CD14-positive monocyte (primary cell): Measurements from ENCODE around the gene FANCG. TPM values are rescaled to one million over a fixed set of nuclear protein-coding genes. Genes with fewer than 3 reads are reported as not detected.
A peak's percentile ranks its signal among the peaks of the same experiment; 100 is the strongest.

Experiments
- DNase-seq, 3 donors: peaks; one replicate each; pipeline ENCODE4 v3.0.0-alpha.2; 2011 to 2022
- H2AFZ ChIP-seq: 2 replicates; pipeline ENCODE4 v1.6.0; 2012; ENCODE audit warnings: mild to moderate bottlenecking, low read depth, low read length, inconsistent platforms; ENCODE audit not compliant: insufficient read depth, poor library complexity, severe bottlenecking
- H3K27ac ChIP-seq, 2 donors: 1 replicate in 1 of 2; 2 replicates in 1 of 2; pipeline ENCODE4 v1.5.1; 2012 to 2013; ENCODE audit warnings: low read length in 2 of 2, control low read depth in 1 of 2, inconsistent platforms in 1 of 2, low read depth in 1 of 2, mild to moderate bottlenecking in 1 of 2
- H3K27me3 ChIP-seq, 2 donors: one replicate each; pipeline versions ENCODE4 v1.6.0 to v1.6.1; 2011 to 2013; ENCODE audit warnings: low read length in 2 of 2; ENCODE audit not compliant: control insufficient read depth in 2 of 2, insufficient read depth in 2 of 2
- H3K36me3 ChIP-seq, 2 donors: replicated peaks in 1 of 2; 1 replicate in 1 of 2; 2 replicates in 1 of 2; pipeline versions ENCODE4 v1.5.1 to v1.6.1; 2012 to 2013; ENCODE audit warnings: low read length in 2 of 2, control low read depth in 1 of 2, inconsistent platforms in 1 of 2, mild to moderate bottlenecking in 1 of 2; ENCODE audit not compliant: insufficient read depth in 2 of 2, control insufficient read depth in 1 of 2
- H3K4me1 ChIP-seq, 2 donors: 1 replicate in 1 of 2; 2 replicates in 1 of 2; pipeline versions ENCODE4 v1.5.1 to v1.6.1; 2012 to 2013; ENCODE audit warnings: low read length in 2 of 2, control low read depth in 1 of 2, inconsistent platforms in 1 of 2, mild to moderate bottlenecking in 1 of 2, moderate library complexity in 1 of 2; ENCODE audit not compliant: insufficient read depth in 2 of 2, control insufficient read depth in 1 of 2
- H3K4me2 ChIP-seq: replicated peaks from 2 replicates; pipeline ENCODE3; 2012; ENCODE audit warnings: low read length, moderate library complexity, mild to moderate bottlenecking; ENCODE audit not compliant: poor library complexity, severe bottlenecking; ENCODE audit errors: extremely low read depth
- H3K4me3 ChIP-seq, 3 experiments: fragments of 200-600 bp in 1 of 3; sonication (generic) in 1 of 3; replicated peaks in 1 of 3; 1 replicate in 2 of 3; 2 replicates in 1 of 3; pipeline ENCODE4 v1.5.1; 2011 to 2013; ENCODE audit warnings: low read length in 3 of 3, mild to moderate bottlenecking in 3 of 3, control low read depth in 2 of 3, low read depth in 2 of 3, inconsistent platforms in 1 of 3, moderate library complexity in 1 of 3
- H3K79me2 ChIP-seq: 2 replicates; pipeline ENCODE4 v1.6.0; 2012; ENCODE audit warnings: mild to moderate bottlenecking, control low read depth, inconsistent platforms, low read length, moderate library complexity; ENCODE audit not compliant: insufficient read depth
- H3K9ac ChIP-seq: 2 replicates; pipeline ENCODE4 v1.6.0; 2017; ENCODE audit warnings: low read length, mild to moderate bottlenecking; ENCODE audit not compliant: insufficient read depth, poor library complexity, severe bottlenecking
- H3K9me3 ChIP-seq, 2 donors: replicated peaks in 1 of 2; 1 replicate in 1 of 2; 2 replicates in 1 of 2; pipeline versions ENCODE4 v1.5.1 to v1.6.1; 2012 to 2013; ENCODE audit warnings: low read length in 2 of 2, control low read depth in 1 of 2; ENCODE audit not compliant: control insufficient read depth in 1 of 2, insufficient read depth in 1 of 2
- H4K20me1 ChIP-seq: 2 replicates; pipeline ENCODE4 v1.6.0; 2012; ENCODE audit warnings: mild to moderate bottlenecking, low read length, control low read depth, moderate library complexity; ENCODE audit not compliant: insufficient read depth
- H3K27ac Mint-ChIP-seq, 7 donors: one replicate each; pipeline ENCODE4 v1.8.0; 2020; ENCODE audit warnings: mild to moderate bottlenecking in 7 of 7, mixed read lengths in 7 of 7, moderate library complexity in 6 of 7, inconsistent platforms in 2 of 7
- H3K27me3 Mint-ChIP-seq, 3 donors: one replicate each; pipeline ENCODE4 v1.8.0; 2021 to 2022; ENCODE audit warnings: low read depth in 3 of 3, mild to moderate bottlenecking in 3 of 3, mixed read lengths in 3 of 3, moderate library complexity in 3 of 3, inconsistent platforms in 1 of 3
- H3K36me3 Mint-ChIP-seq, 2 donors: one replicate each; pipeline ENCODE4 v1.8.0; 2020; ENCODE audit warnings: mixed read lengths in 2 of 2, inconsistent platforms in 1 of 2, mild to moderate bottlenecking in 1 of 2
- H3K4me1 Mint-ChIP-seq: one replicate; pipeline ENCODE4 v1.8.0; 2020; ENCODE audit warnings: mild to moderate bottlenecking, mixed read lengths
- H3K4me3 Mint-ChIP-seq, 2 donors: one replicate each; pipeline ENCODE4 v1.8.0; 2020; ENCODE audit warnings: mild to moderate bottlenecking in 2 of 2, mixed read lengths in 2 of 2, moderate library complexity in 1 of 2
- H3K9me3 Mint-ChIP-seq, 7 donors: one replicate each; pipeline ENCODE4 v1.8.0; 2020 to 2022; ENCODE audit warnings: mixed read lengths in 7 of 7, mild to moderate bottlenecking in 6 of 7, moderate library complexity in 6 of 7, inconsistent platforms in 2 of 7
- WGBS: methylation state at CpG from one replicate; pipeline ENCODE4 v1.1.5; 2013; ENCODE audit warnings: missing lambda C conversion rate; ENCODE audit not compliant: insufficient coverage; 5-methylcytosine and 5-hydroxymethylcytosine counted together
- intact Hi-C, 2 donors: fragments of 100-400 bp; cut with micrococcal nuclease; formaldehyde crosslinking; loops; one replicate each; pipeline versions ENCODE4 v1.15.0 to v1.15.1; 2023
- polyA plus RNA-seq, 3 donors: library from polyadenylated mRNA; depleted of rRNA in 1 of 3; unstranded in 2 of 3; stranded (reverse) in 1 of 3; fragments of 300-500 nt in 2 of 3; fragments of >200 nt in 1 of 3; fragmentation: Illumina TruSeq in 2 of 3; gene quantifications; 1 replicate in 2 of 3; 2 replicates in 1 of 3; pipeline ENCODE4 v1.2.3, GENCODE V29; 2012 to 2021
- TF ChIP-seq, protein P1 (sequence below): fragments of 200-600 bp; IDR thresholded peaks from one replicate; pipeline ENCODE4 v1.8.0; 2022; ENCODE audit warnings: antibody characterized with exemption, mild to moderate bottlenecking

FANCG gene
- polyA plus RNA-seq, 3 donors = 2.0 to 7.0 (median 2.5) TPM

DNA sequence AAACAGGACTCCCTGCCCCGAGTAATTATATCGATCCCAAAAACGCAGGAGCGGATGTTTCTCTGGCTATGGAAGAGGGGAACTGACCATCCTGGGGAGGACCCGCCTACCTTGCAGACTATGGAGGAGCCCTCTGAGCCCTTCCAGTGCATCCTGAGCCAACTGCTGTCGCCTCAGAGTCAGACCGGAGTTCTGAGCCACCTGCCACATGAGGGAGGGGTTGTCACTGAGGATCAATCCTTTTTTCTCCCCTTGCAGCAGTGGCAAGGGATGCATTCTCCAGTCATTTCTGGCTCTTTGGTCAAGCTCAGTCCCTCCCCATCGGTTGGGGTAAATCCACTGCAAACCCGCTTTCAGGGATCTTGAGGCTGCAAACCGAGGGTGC is 709 bp downstream of the FANCG start:
- no peaks in the 10 kb centered on the region for H3K27me3 ChIP-seq
- Mint-ChIP-seq H3K4me1 (peaks cover 25% of the 10 kb centered on the region), H3K27me3 (peaks cover 0 to 1% (median 0%) of the 10 kb centered on the region in 3 donors), H3K9me3 (no peaks in the 10 kb centered on the region), H3K4me3 (peak overlapping the region; percentile 87 to 97), H3K36me3 (peaks cover 4 to 13% of the 10 kb centered on the region in 2 donors), H3K27ac (peak overlapping the region in 6 of 7 donors; percentile 60 to 94 (median 78))
- TF ChIP-seq, protein P1, sequence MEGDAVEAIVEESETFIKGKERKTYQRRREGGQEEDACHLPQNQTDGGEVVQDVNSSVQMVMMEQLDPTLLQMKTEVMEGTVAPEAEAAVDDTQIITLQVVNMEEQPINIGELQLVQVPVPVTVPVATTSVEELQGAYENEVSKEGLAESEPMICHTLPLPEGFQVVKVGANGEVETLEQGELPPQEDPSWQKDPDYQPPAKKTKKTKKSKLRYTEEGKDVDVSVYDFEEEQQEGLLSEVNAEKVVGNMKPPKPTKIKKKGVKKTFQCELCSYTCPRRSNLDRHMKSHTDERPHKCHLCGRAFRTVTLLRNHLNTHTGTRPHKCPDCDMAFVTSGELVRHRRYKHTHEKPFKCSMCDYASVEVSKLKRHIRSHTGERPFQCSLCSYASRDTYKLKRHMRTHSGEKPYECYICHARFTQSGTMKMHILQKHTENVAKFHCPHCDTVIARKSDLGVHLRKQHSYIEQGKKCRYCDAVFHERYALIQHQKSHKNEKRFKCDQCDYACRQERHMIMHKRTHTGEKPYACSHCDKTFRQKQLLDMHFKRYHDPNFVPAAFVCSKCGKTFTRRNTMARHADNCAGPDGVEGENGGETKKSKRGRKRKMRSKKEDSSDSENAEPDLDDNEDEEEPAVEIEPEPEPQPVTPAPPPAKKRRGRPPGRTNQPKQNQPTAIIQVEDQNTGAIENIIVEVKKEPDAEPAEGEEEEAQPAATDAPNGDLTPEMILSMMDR = no peak
- H3K4me2 ChIP-seq = peak overlapping the region; percentile 97
- H3K36me3 ChIP-seq = peaks cover 2 to 9% of the 10 kb centered on the region in 2 donors
- H3K9me3 ChIP-seq = no peaks in the 10 kb centered on the region
- no peak for DNase-seq
- peak overlapping the region; percentile 41 to 66 for H3K27ac ChIP-seq
- H3K4me1 ChIP-seq = peaks cover 17 to 30% of the 10 kb centered on the region in 2 donors
- H3K79me2 ChIP-seq = peaks cover 19% of the 10 kb centered on the region
- H3K4me3 ChIP-seq = peak overlapping the region; percentile 54 to 94 (median 78)
- peak overlapping the region; percentile 96 for H2AFZ ChIP-seq
- intact Hi-C loops = loop anchor here in 1 of 2 donors (10.0 kb wide), 1 partner anchor 94 kb away; the partner anchor contains the start of gene DNAJB5
- 11% methylated on average over 4 of the region's 10 CpGs for WGBS
- no peaks in the 10 kb centered on the region for H4K20me1 ChIP-seq
- peak overlapping the region; percentile 61 for H3K9ac ChIP-seq

DNA sequence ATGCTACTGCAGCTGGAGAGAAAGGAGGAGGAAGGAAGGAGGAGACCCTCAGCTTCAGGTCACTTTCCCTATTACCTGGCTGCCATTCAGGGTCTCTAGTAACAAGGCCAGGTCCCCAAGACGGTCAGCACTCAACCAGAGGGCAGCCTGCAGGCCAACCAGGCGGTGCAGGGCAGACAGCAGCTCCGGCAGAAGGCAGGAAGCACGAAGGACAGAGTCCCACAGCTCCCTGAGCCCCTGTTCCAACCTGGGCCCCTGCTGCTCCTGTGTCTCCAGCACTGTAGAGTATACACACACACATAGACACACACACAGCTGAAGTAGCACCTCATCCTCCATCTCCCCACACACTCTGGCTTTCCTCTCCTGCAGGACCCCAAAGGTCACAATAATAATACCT is 1.7 kb downstream of the FANCG start:
- DNase-seq = no peak
- H3K79me2 ChIP-seq = peaks cover 19% of the 10 kb centered on the region
- peaks cover 0 to 1% (median 0%) of the 10 kb centered on the region in 3 donors for H3K27me3 Mint-ChIP-seq
- H4K20me1 ChIP-seq = no peaks in the 10 kb centered on the region
- peaks cover 25% of the 10 kb centered on the region for H3K4me1 Mint-ChIP-seq
- no peaks in the 10 kb centered on the region for H3K27me3 ChIP-seq
- H3K4me3 ChIP-seq = no peak overlapping the region
- H3K27ac ChIP-seq = no peak overlapping the region
- no peaks in the 10 kb centered on the region for H3K9me3 ChIP-seq
- WGBS = 87% methylated on average over 4 of the region's 4 CpGs
- H3K4me3 Mint-ChIP-seq = no peak overlapping the region
- intact Hi-C loops = loop anchor here in 1 of 2 donors (10.0 kb wide), 1 partner anchor 93 kb away; the partner anchor contains the start of gene DNAJB5
- H3K4me1 ChIP-seq = peaks cover 17 to 33% of the 10 kb centered on the region in 2 donors
- H2AFZ ChIP-seq = peak overlapping the region; percentile 96
- peaks cover 4 to 13% of the 10 kb centered on the region in 2 donors for H3K36me3 Mint-ChIP-seq
- H3K27ac Mint-ChIP-seq = peak overlapping the region in 1 of 7 donors; percentile 38
- no peaks in the 10 kb centered on the region for H3K9me3 Mint-ChIP-seq
- H3K9ac ChIP-seq = no peak overlapping the region
- TF ChIP-seq, protein P1 = no peak
- H3K36me3 ChIP-seq = peaks cover 2 to 9% of the 10 kb centered on the region in 2 donors
- no peak overlapping the region for H3K4me2 ChIP-seq
